Effector CD8-positive, alpha-beta T cell (primary cell): ENCODE measurements around the gene EYA2.
"Not testable (repeated sequence)": the region's sequence is repeated elsewhere in the genome, so short reads cannot be mapped to it uniquely, and the experiment has no call there.

Experiments
- DNase-seq: peaks from one replicate; lab custom pipeline; 2025; lab: John Stamatoyannopoulos, UW

Gene EYA2

GRCh38 chr20:46954490-46955038, 59.9 kb downstream of the EYA2 start:
- DNase-seq, result no peak

- DNase-seq, result no peak
Measured at GRCh38 chr20:46955601-46956556, 61.2 kb downstream of the EYA2 start.

GRCh38 chr20:46959081-46959692, 64.5 kb downstream of the EYA2 start:
- DNase-seq, result no peak

GRCh38 chr20:46959821-46960220, 65.2 kb downstream of the EYA2 start:
- no peak for DNase-seq

- DNase-seq, result no peak
Measured at GRCh38 chr20:46960536-46960935, 65.9 kb downstream of the EYA2 start.

- DNase-seq, result not testable (repeated sequence)
Measured at GRCh38 chr20:46961968-46962367, 67.3 kb downstream of the EYA2 start.

- DNase-seq, result no peak
Measured at GRCh38 chr20:46962452-46963195, 68.0 kb downstream of the EYA2 start.

GRCh38 chr20:46963196-46963529, 68.5 kb downstream of the EYA2 start:
- no peak for DNase-seq

GRCh38 chr20:46963758-46964617, 69.3 kb downstream of the EYA2 start:
- DNase-seq, result no peak

GRCh38 chr20:46964618-46965455, 70.2 kb downstream of the EYA2 start:
- DNase-seq, result no peak

GRCh38 chr20:46965477-46965876, 70.8 kb downstream of the EYA2 start:
- no peak for DNase-seq

GRCh38 chr20:46967646-46968045, 73.0 kb downstream of the EYA2 start:
- DNase-seq, result no peak

- DNase-seq, result no peak
Measured at GRCh38 chr20:46970937-46971630, 76.4 kb downstream of the EYA2 start.

GRCh38 chr20:46973766-46974165, 79.1 kb downstream of the EYA2 start:
- no peak for DNase-seq

- DNase-seq, result no peak
Measured at GRCh38 chr20:46974669-46975434, 80.2 kb downstream of the EYA2 start.

GRCh38 chr20:46975976-46976375, 81.3 kb downstream of the EYA2 start:
- DNase-seq, result no peak

- no peak for DNase-seq
Measured at GRCh38 chr20:46977204-46977603, 82.6 kb downstream of the EYA2 start.

GRCh38 chr20:46977909-46978588, 83.4 kb downstream of the EYA2 start:
- DNase-seq, result no peak
